ENCODE measurements around the gene SGMS1.
A peak's percentile ranks its signal among the peaks of the same experiment; 100 is the strongest.

SGMS1 gene

GRCh38 chr10:50636618-50637579 is 13.1 kb upstream of the SGMS1 start:
- DNase-seq (ENCODE audit: low spot score): no peak

GRCh38 chr10:50635286-50635685 is 11.5 kb upstream of the SGMS1 start:
- DNase-seq (ENCODE audit: low spot score): no peak

GRCh38 chr10:50634479-50634878 is 10.7 kb upstream of the SGMS1 start:
- DNase-seq (ENCODE audit: low spot score): no peak

GRCh38 chr10:50631052-50631451 is 7.3 kb upstream of the SGMS1 start:
- DNase-seq (ENCODE audit: low spot score): no peak

- no peak for DNase-seq (ENCODE audit: low spot score)
Measured at GRCh38 chr10:50629495-50630122, 5.9 kb upstream of the SGMS1 start.

GRCh38 chr10:50627896-50628295 is 4.1 kb upstream of the SGMS1 start:
- DNase-seq (ENCODE audit: low spot score): no peak

- DNase-seq (ENCODE audit: low spot score): no peak
Measured at GRCh38 chr10:50627443-50627842, 3.7 kb upstream of the SGMS1 start.

- no peak for DNase-seq (ENCODE audit: low spot score)
Measured at GRCh38 chr10:50625649-50626132, 1.9 kb upstream of the SGMS1 start.

- peak; percentile 84 for DNase-seq (ENCODE audit: low spot score)
Measured at GRCh38 chr10:50624866-50625501, 1.2 kb upstream of the SGMS1 start.

- DNase-seq (ENCODE audit: low spot score): peak; percentile 94
Measured at GRCh38 chr10:50624413-50624865, 683 bp upstream of the SGMS1 start.

- DNase-seq (ENCODE audit: low spot score): peak; percentile 51
Measured at GRCh38 chr10:50622706-50623662, 772 bp downstream of the SGMS1 start.

GRCh38 chr10:50621968-50622705 is 1.6 kb downstream of the SGMS1 start:
- peak; percentile 93 for DNase-seq (ENCODE audit: low spot score)

- DNase-seq (ENCODE audit: low spot score): no peak
Measured at GRCh38 chr10:50620899-50621298, 2.9 kb downstream of the SGMS1 start.

GRCh38 chr10:50619882-50620281 is 3.9 kb downstream of the SGMS1 start:
- DNase-seq (ENCODE audit: low spot score): peak; percentile 61

GRCh38 chr10:50619166-50619565 is 4.6 kb downstream of the SGMS1 start:
- no peak for DNase-seq (ENCODE audit: low spot score)

GRCh38 chr10:50618624-50619023 is 5.1 kb downstream of the SGMS1 start:
- no peak for DNase-seq (ENCODE audit: low spot score)

GRCh38 chr10:50615658-50616057 is 8.1 kb downstream of the SGMS1 start:
- no peak for DNase-seq (ENCODE audit: low spot score)

GRCh38 chr10:50614444-50615137 is 9.2 kb downstream of the SGMS1 start:
- no peak for DNase-seq (ENCODE audit: low spot score)

GRCh38 chr10:50613726-50614443 is 9.9 kb downstream of the SGMS1 start:
- DNase-seq (ENCODE audit: low spot score): no peak

Measured in Ammon's horn (tissue), 1 donor.